Colonic mucosa (tissue), 4 donors: ENCODE measurements around the gene MARCO. TPM values are rescaled to one million over a fixed set of nuclear protein-coding genes. Genes with fewer than 3 reads are reported as not detected.

ENCODE experiments used
- DNase-seq: peaks from one replicate; pipeline ENCODE4 v3.0.0-alpha.2; 2020
- H3K27ac ChIP-seq: fragments of 200-600 bp; one replicate; pipeline ENCODE4 v1.8.0; 2021
- H3K27me3 ChIP-seq: fragments of 200-600 bp; one replicate; pipeline ENCODE4 v1.8.0; 2021
- H3K36me3 ChIP-seq: fragments of 200-600 bp; one replicate; pipeline ENCODE4 v1.8.0; 2021
- H3K4me1 ChIP-seq: fragments of 200-600 bp; one replicate; pipeline ENCODE4 v1.8.0; 2021; ENCODE audit warnings: mild to moderate bottlenecking
- H3K4me3 ChIP-seq: fragments of 200-600 bp; one replicate; pipeline ENCODE4 v1.8.0; 2021
- H3K9ac ChIP-seq, 2 donors: one replicate each; pipeline ENCODE4 v1.7.0; 2013; ENCODE audit warnings: control low read depth in 2 of 2, low read depth in 2 of 2, low read length in 2 of 2
- H3K9me3 ChIP-seq: fragments of 200-600 bp; one replicate; pipeline ENCODE4 v1.8.0; 2021
- CTCF ChIP-seq: fragments of 200-600 bp; IDR thresholded peaks from one replicate; pipeline ENCODE4 v1.8.0; 2022; ENCODE audit warnings: antibody characterized with exemption, mild to moderate bottlenecking
- intact Hi-C: fragments of 100-400 bp; cut with DNase I; formaldehyde crosslinking; loops from one replicate; pipeline ENCODE4 v1.14.1; 2022
- total RNA-seq, 2 donors: library from RNA; stranded (reverse); fragmentation: NEBNext Ultra II Directional in 1 of 2; extraction: Animal tissue kit (Norgen Biotek cat#: 25700) in 1 of 2; gene quantifications; one replicate each; pipeline ENCODE4 v1.2.1, GENCODE V29; 2021
- donor health status: healthy.
- donor health status: DM: no; HTN: no; CAD: no.
- donor health status: DM: no; HTN: no; CAD: no.

MARCO gene
- total RNA-seq, 2 donors from 2014 or later: 0.77 to 3.7 TPM

DNA sequence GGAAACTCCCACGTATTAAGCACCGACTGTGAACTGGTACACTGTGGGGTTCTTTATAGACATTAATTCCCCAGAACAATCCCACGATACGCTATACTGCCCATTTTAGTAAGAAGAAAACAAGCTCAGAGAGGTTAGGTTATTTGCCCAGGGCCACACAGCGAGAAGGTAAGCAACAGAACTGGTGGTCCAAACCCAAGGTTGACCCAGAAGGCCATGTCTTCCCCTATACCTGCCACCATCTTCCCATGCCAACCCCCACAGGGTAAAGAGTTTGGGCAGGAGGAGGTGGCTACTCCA, 69.9 kb downstream of the MARCO start:
- no peaks in the 10 kb centered on the region for H3K9me3 ChIP-seq
- H3K36me3 ChIP-seq: no peaks in the 10 kb centered on the region
- H3K9ac ChIP-seq: no peak overlapping the region
- DNase-seq: no peak
- intact Hi-C loops: loop anchor here (5.0 kb wide), 1 partner anchor 165 kb away; no protein-coding TSS in a partner anchor
- no peaks in the 10 kb centered on the region for H3K4me1 ChIP-seq
- peaks cover 9% of the 10 kb centered on the region for H3K27me3 ChIP-seq
- TF ChIP-seq CTCF: no peak
- H3K4me3 ChIP-seq: no peak overlapping the region
- H3K27ac ChIP-seq: no peak overlapping the region

GRCh38 chr2:119012345-119013301, 70.6 kb downstream of the MARCO start:
- peaks cover 9% of the 10 kb centered on the region for H3K27me3 ChIP-seq
- H3K4me3 ChIP-seq: no peak overlapping the region
- intact Hi-C loops: loop anchor here (5.0 kb wide), 1 partner anchor 165 kb away; no protein-coding TSS in a partner anchor
- no peak overlapping the region for H3K9ac ChIP-seq
- no peaks in the 10 kb centered on the region for H3K4me1 ChIP-seq
- no peaks in the 10 kb centered on the region for H3K9me3 ChIP-seq
- no peak for TF ChIP-seq CTCF
- H3K36me3 ChIP-seq: no peaks in the 10 kb centered on the region
- H3K27ac ChIP-seq: no peak overlapping the region
- no peak for DNase-seq

DNA sequence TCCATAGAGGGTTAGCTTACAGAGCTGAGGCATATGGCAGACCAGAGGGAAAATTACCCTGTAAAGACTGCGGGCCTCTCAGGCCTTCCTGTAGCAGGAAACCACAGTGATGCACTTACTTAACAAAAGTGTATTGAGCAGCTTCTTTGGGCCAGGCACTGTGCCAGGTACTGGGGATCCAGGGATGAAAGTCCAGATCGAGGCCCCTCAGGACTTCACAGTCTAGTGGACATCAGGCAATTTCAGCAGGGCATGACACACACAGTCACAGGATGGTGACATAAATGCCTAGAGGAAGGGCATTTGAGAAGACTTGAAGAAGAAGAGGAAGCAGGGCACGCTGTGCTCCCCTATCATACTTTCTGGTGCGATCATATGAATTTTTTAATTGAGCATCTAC, 71.7 kb downstream of the MARCO start:
- H3K27ac ChIP-seq: no peak overlapping the region
- TF ChIP-seq CTCF: no peak
- no peak overlapping the region for H3K9ac ChIP-seq
- no peaks in the 10 kb centered on the region for H3K4me1 ChIP-seq
- no peaks in the 10 kb centered on the region for H3K36me3 ChIP-seq
- DNase-seq: no peak
- intact Hi-C loops: loop anchor here (5.0 kb wide), 1 partner anchor 164 kb away; no protein-coding TSS in a partner anchor
- H3K9me3 ChIP-seq: no peaks in the 10 kb centered on the region
- peaks cover 9% of the 10 kb centered on the region for H3K27me3 ChIP-seq
- H3K4me3 ChIP-seq: no peak overlapping the region

DNA sequence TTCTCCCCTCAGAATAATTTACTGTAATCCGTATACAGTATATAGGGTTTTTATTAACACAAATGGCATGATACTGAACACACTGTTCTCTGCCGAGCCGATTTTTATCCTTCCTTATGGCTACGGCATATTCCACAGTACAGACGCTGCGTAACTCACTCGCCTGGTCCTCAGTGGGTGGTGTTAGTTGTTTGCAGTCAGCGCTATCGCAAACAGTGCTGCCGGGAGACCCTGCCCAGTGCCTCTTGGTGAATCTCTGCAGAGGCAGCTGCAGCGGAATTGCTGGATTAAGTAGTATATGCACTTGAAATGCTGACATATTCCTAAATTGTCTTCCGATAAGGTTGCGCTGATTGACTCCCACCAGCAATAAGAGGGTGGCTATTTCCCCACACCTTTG, 73.9 kb downstream of the MARCO start:
- Histone ChIP-seq H3K27ac (no peak overlapping the region), H3K9ac (no peak overlapping the region), H3K4me3 (no peak overlapping the region), H3K4me1 (no peaks in the 10 kb centered on the region), H3K27me3 (peaks cover 7% of the 10 kb centered on the region), H3K9me3 (no peaks in the 10 kb centered on the region), H3K36me3 (no peaks in the 10 kb centered on the region)
- DNase-seq: no peak
- intact Hi-C loops: no loop called here
- TF ChIP-seq CTCF: no peak

- no peaks in the 10 kb centered on the region for H3K9me3 ChIP-seq
- intact Hi-C loops: no loop called here
- no peak for TF ChIP-seq CTCF
- DNase-seq: no peak
- no peak overlapping the region for H3K4me3 ChIP-seq
- H3K27me3 ChIP-seq: no peaks in the 10 kb centered on the region
- H3K27ac ChIP-seq: no peak overlapping the region
- no peak overlapping the region for H3K9ac ChIP-seq
- no peaks in the 10 kb centered on the region for H3K4me1 ChIP-seq
- no peaks in the 10 kb centered on the region for H3K36me3 ChIP-seq
Measured at GRCh38 chr2:119019521-119019920, 77.5 kb downstream of the MARCO start.
